ENCODE results near the gene RAPGEF2. TPM values are rescaled to one million over a fixed set of nuclear protein-coding genes. Genes with fewer than 3 reads are reported as not detected.

RAPGEF2 gene
- total and polyA plus RNA-seq, 7 experiments from 2014 or later = 0.72 to 35.2 (median 20.7) TPM

DNA sequence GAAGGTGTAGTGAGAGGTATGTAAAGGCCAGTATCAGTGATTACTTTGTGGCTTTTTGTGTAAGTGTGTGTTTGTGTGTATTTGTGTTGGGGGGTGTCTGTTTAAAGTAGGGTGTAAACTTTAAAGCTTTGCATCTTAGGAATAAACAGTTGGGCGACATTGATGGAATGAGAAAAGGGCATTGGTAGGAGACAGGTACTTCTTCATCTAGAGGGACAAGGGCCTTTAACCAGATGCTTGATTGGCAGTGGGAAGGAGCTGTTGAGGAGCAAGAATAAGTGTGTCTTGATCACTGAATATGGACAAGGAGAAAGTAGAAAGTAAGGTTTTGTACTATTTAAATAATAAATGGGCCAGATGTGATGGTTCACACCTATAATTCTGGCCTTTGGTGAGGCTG lies 48.8 kb downstream of the RAPGEF2 start:
- peaks cover 0 to 2% (median 0%) of the 10 kb centered on the region in 11 donors for H3K9me3 Mint-ChIP-seq
- no peaks in the 10 kb centered on the region for H3K27me3 Mint-ChIP-seq
- H3K9me3 ChIP-seq (ENCODE audit: control insufficient read depth in 2 of 3, low read length in 3 of 3) = no peaks in the 10 kb centered on the region
- H3K4me1 ChIP-seq (ENCODE audit: control insufficient read depth in 2 of 2, insufficient read depth in 2 of 2, low read length in 2 of 2) = no peaks in the 10 kb centered on the region
- ChIA-PET POLR2A (no interaction called here), CTCF (no interaction called here)
- DNase-seq (no peak), ATAC-seq (no peak)
- no peak overlapping the region for H3K4me3 Mint-ChIP-seq
- H3K36me3 Mint-ChIP-seq = no peaks in the 10 kb centered on the region
- H3K27ac ChIP-seq (ENCODE audit: low read depth, low read length) = no peak overlapping the region
- H3K36me3 ChIP-seq (ENCODE audit: control insufficient read depth in 2 of 3, insufficient read depth in 3 of 3, low read length in 3 of 3) = no peaks in the 10 kb centered on the region
- no peak overlapping the region for H3K27ac Mint-ChIP-seq
- H3K27me3 ChIP-seq (ENCODE audit: control insufficient read depth in 2 of 2, insufficient read depth in 2 of 2, low read length in 2 of 2) = no peaks in the 10 kb centered on the region
- H3K4me1 Mint-ChIP-seq = peaks cover 0 to 17% (median under 1%) of the 10 kb centered on the region in 7 donors
- H3K4me3 ChIP-seq (ENCODE audit: low read length) = no peak overlapping the region
- intact Hi-C loops (cut with micrococcal nuclease) = no loop called here

DNA sequence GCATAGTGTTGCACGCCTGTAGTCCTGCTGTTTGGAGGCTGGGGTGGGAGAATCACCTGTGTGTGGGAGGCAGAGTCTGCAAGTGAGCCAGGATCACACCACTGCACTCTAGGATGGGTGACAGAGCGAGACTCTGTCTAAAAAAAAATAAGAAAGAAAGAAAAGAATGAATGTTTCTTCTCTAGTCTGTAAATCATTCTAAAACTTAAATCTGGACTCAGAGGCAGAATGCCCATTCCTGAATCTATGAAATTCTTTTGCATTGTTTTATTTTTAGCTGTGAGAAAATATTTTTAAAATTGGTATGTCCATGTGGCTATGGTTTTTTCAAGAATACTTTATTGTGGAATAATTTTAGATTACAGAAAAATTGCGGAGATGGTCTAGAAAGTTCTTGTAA lies 49.3 kb downstream of the RAPGEF2 start:
- ChIA-PET POLR2A (no interaction called here), CTCF (no interaction called here)
- no peak overlapping the region for H3K27ac ChIP-seq (ENCODE audit: low read depth, low read length)
- intact Hi-C loops (cut with micrococcal nuclease) = no loop called here
- H3K4me1 ChIP-seq (ENCODE audit: control insufficient read depth in 2 of 2, insufficient read depth in 2 of 2, low read length in 2 of 2) = no peaks in the 10 kb centered on the region
- no peak overlapping the region for H3K4me3 ChIP-seq (ENCODE audit: low read length)
- H3K36me3 ChIP-seq (ENCODE audit: control insufficient read depth in 2 of 3, insufficient read depth in 3 of 3, low read length in 3 of 3) = no peaks in the 10 kb centered on the region
- Mint-ChIP-seq H3K36me3 (no peaks in the 10 kb centered on the region), H3K9me3 (peaks cover 0 to 2% (median 0%) of the 10 kb centered on the region in 11 donors), H3K27ac (no peak overlapping the region), H3K4me3 (no peak overlapping the region), H3K27me3 (no peaks in the 10 kb centered on the region), H3K4me1 (peaks cover 0 to 17% (median 3%) of the 10 kb centered on the region in 7 donors)
- DNase-seq (no peak), ATAC-seq (no peak)
- no peaks in the 10 kb centered on the region for H3K9me3 ChIP-seq (ENCODE audit: control insufficient read depth in 2 of 3, low read length in 3 of 3)
- H3K27me3 ChIP-seq (ENCODE audit: control insufficient read depth in 2 of 2, insufficient read depth in 2 of 2, low read length in 2 of 2) = no peaks in the 10 kb centered on the region

DNA sequence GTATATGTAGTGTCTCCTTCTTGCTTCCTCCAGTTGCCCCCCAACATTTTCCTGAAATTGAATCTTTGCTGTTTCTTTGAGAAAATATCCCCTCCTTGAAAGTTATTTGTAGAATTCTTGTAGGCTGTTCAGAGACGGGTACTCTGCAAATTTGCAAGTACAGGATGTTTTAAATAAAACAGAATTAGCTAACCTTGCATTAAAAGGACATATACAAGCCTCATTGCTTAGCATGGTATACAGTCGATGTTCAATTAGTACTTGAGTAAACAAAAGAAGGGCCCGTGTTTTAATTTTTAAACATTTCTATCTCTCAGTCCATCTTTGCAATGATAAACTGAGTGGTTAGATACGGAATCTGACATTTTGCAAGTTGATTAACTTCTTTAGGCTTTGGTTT lies 50.8 kb downstream of the RAPGEF2 start:
- H3K27me3 Mint-ChIP-seq = no peaks in the 10 kb centered on the region
- no peak overlapping the region for H3K4me3 Mint-ChIP-seq
- no peak overlapping the region for H3K27ac Mint-ChIP-seq
- CTCF ChIA-PET = no interaction called here
- H3K4me1 Mint-ChIP-seq = peaks cover 0 to 17% (median 5%) of the 10 kb centered on the region in 7 donors
- POLR2A ChIA-PET = no interaction called here
- Histone ChIP-seq H3K4me1 (ENCODE audit: control insufficient read depth in 2 of 2, insufficient read depth in 2 of 2, low read length in 2 of 2) (no peaks in the 10 kb centered on the region), H3K9me3 (ENCODE audit: control insufficient read depth in 2 of 3, low read length in 3 of 3) (no peaks in the 10 kb centered on the region), H3K4me3 (ENCODE audit: low read length) (no peak overlapping the region), H3K27ac (ENCODE audit: low read depth, low read length) (no peak overlapping the region), H3K27me3 (ENCODE audit: control insufficient read depth in 2 of 2, insufficient read depth in 2 of 2, low read length in 2 of 2) (no peaks in the 10 kb centered on the region), H3K36me3 (ENCODE audit: control insufficient read depth in 2 of 3, insufficient read depth in 3 of 3, low read length in 3 of 3) (no peaks in the 10 kb centered on the region)
- H3K36me3 Mint-ChIP-seq = no peaks in the 10 kb centered on the region
- intact Hi-C loops (cut with micrococcal nuclease) = no loop called here
- H3K9me3 Mint-ChIP-seq = peaks cover 0 to 2% (median 0%) of the 10 kb centered on the region in 11 donors
- no peak for DNase-seq
- ATAC-seq = no peak

DNA sequence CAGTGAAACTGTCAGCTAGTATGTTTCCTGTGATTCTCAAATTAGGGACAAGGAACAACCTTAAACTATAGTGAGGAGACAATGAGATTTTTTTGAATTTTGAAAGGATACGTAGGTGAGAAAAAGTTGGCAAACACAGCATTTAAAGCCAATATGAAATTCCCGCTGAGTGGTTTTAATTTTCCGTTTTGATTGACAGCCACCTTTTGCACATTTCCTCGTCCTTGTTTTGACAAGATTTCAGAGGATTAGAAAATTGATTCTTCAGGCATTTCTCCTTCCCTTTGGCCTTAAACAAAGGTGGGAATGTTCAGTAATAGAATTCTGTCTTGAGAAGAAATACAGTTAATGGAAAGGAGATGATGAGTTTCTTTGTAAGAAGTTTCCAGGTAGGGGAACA lies 52.2 kb downstream of the RAPGEF2 start:
- no peak overlapping the region for H3K27ac Mint-ChIP-seq
- H3K4me3 Mint-ChIP-seq = no peak overlapping the region
- no peaks in the 10 kb centered on the region for H3K27me3 ChIP-seq (ENCODE audit: control insufficient read depth in 2 of 2, insufficient read depth in 2 of 2, low read length in 2 of 2)
- no peak overlapping the region for H3K4me3 ChIP-seq (ENCODE audit: low read length)
- ATAC-seq (no peak), DNase-seq (no peak)
- H3K36me3 Mint-ChIP-seq = no peaks in the 10 kb centered on the region
- H3K4me1 Mint-ChIP-seq = peaks cover 0 to 21% (median 7%) of the 10 kb centered on the region in 7 donors
- H3K27me3 Mint-ChIP-seq = no peaks in the 10 kb centered on the region
- H3K27ac ChIP-seq (ENCODE audit: low read depth, low read length) = no peak overlapping the region
- no peaks in the 10 kb centered on the region for H3K9me3 ChIP-seq (ENCODE audit: control insufficient read depth in 2 of 3, low read length in 3 of 3)
- peaks cover 0 to 2% (median 0%) of the 10 kb centered on the region in 11 donors for H3K9me3 Mint-ChIP-seq
- ChIA-PET CTCF (no interaction called here), POLR2A (no interaction called here)
- intact Hi-C loops (cut with micrococcal nuclease) = no loop called here
- H3K4me1 ChIP-seq (ENCODE audit: control insufficient read depth in 2 of 2, insufficient read depth in 2 of 2, low read length in 2 of 2) = no peaks in the 10 kb centered on the region
- no peaks in the 10 kb centered on the region for H3K36me3 ChIP-seq (ENCODE audit: control insufficient read depth in 2 of 3, insufficient read depth in 3 of 3, low read length in 3 of 3)

DNA sequence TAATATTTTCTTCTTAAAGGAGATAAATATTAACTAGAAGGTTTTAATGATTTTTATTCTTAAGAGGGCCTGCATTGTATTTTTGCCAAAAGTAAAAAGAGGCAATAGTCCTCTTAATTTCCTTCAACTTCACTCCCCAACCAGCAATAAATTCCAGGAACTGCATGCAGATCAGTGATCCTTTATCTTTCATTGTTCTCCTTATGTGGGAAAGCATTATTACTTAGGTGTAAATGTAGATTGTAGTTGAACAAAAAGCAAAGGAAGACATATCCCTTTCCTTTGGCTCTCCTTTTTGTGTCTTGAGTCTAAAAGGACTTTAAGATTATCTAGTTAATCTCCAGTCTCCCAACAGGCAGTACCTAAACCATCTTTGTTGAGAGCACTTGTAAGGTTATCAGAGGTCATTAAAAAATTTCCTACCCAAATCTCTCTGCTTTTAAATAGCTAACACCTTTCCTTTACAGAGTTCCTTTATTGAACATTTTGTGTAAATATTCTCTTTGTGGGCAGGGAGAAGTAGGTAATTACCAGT lies 55.3 kb downstream of the RAPGEF2 start:
- CTCF ChIA-PET = no interaction called here
- POLR2A ChIA-PET = no interaction called here
- ATAC-seq = no peak

DNA sequence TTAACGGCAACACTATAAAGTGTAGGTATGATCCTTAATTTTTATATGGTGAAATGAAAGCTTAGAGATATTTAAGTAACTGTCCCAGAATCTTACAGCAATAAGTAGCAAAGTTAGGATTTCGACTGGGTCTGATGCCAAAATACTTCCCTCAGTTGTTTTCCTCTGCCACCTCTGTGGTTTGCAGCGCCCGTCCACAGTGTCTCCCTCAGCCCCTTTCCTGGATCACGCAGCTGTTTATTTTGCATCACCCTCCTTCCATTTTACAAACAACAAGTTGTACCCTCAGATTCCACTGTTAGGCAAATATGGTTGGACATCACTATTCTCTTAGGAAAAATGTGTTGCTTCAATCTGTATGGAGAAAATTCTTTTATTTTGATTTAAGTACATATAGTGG lies 56.1 kb downstream of the RAPGEF2 start:
- Mint-ChIP-seq H3K27me3 (no peaks in the 10 kb centered on the region), H3K4me3 (no peak overlapping the region)
- no peaks in the 10 kb centered on the region for H3K9me3 ChIP-seq (ENCODE audit: control insufficient read depth in 2 of 3, low read length in 3 of 3)

More for the DNA sequence above, 55.3 kb downstream of the RAPGEF2 start:
- no peaks in the 10 kb centered on the region for H3K27me3 ChIP-seq (ENCODE audit: control insufficient read depth in 2 of 2, insufficient read depth in 2 of 2, low read length in 2 of 2)
- Mint-ChIP-seq H3K27ac (no peak overlapping the region), H3K27me3 (no peaks in the 10 kb centered on the region), H3K4me1 (peaks cover 0 to 16% (median 4%) of the 10 kb centered on the region in 7 donors), H3K9me3 (no peaks in the 10 kb centered on the region), H3K36me3 (no peaks in the 10 kb centered on the region), H3K4me3 (no peak overlapping the region)
- DNase-seq = no peak
- no peaks in the 10 kb centered on the region for H3K36me3 ChIP-seq (ENCODE audit: control insufficient read depth in 2 of 3, insufficient read depth in 3 of 3, low read length in 3 of 3)
- H3K4me1 ChIP-seq (ENCODE audit: control insufficient read depth in 2 of 2, insufficient read depth in 2 of 2, low read length in 2 of 2) = no peaks in the 10 kb centered on the region
- no peak overlapping the region for H3K27ac ChIP-seq (ENCODE audit: low read depth, low read length)
- H3K4me3 ChIP-seq (ENCODE audit: low read length) = no peak overlapping the region
- H3K9me3 ChIP-seq (ENCODE audit: control insufficient read depth in 2 of 3, low read length in 3 of 3) = no peaks in the 10 kb centered on the region
- intact Hi-C loops (cut with micrococcal nuclease) = no loop called here

DNA sequence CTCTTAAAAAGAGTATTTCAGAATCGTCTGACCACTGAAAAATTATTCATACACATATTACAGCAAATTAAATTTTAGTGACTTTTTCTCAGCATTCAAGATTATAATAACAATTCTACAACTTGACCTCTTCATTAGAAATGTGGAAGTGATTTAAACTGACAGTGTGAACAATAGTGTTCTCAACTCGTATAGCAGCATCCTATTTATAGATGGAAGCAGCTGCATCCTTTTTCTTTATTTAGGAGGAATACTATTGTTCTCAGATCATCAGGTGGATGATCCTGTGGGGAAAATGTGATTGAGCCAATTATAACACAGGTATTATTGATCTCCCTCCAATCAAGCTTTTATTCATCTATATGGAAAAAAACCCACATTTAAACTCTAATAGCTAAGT lies 56.7 kb downstream of the RAPGEF2 start:
- H3K27ac Mint-ChIP-seq = no peak overlapping the region
- no peaks in the 10 kb centered on the region for H3K9me3 ChIP-seq (ENCODE audit: control insufficient read depth in 2 of 3, low read length in 3 of 3)
- POLR2A ChIA-PET = no interaction called here
- H3K36me3 ChIP-seq (ENCODE audit: control insufficient read depth in 2 of 3, insufficient read depth in 3 of 3, low read length in 3 of 3) = no peaks in the 10 kb centered on the region
- H3K9me3 Mint-ChIP-seq = no peaks in the 10 kb centered on the region
- no peaks in the 10 kb centered on the region for H3K36me3 Mint-ChIP-seq
- no peak overlapping the region for H3K27ac ChIP-seq (ENCODE audit: low read depth, low read length)
- H3K4me3 Mint-ChIP-seq = no peak overlapping the region
- H3K4me1 ChIP-seq (ENCODE audit: control insufficient read depth in 2 of 2, insufficient read depth in 2 of 2, low read length in 2 of 2) = no peaks in the 10 kb centered on the region
- H3K27me3 ChIP-seq (ENCODE audit: control insufficient read depth in 2 of 2, insufficient read depth in 2 of 2, low read length in 2 of 2) = no peaks in the 10 kb centered on the region
- intact Hi-C loops (cut with micrococcal nuclease) = no loop called here
- DNase-seq (no peak), ATAC-seq (no peak)
- CTCF ChIA-PET = no interaction called here
- H3K27me3 Mint-ChIP-seq = no peaks in the 10 kb centered on the region
- peaks cover 0 to 14% (median 4%) of the 10 kb centered on the region in 7 donors for H3K4me1 Mint-ChIP-seq
- no peak overlapping the region for H3K4me3 ChIP-seq (ENCODE audit: low read length)

More for the DNA sequence above, 56.1 kb downstream of the RAPGEF2 start:
- intact Hi-C loops (cut with micrococcal nuclease) = no loop called here
- H3K36me3 Mint-ChIP-seq = no peaks in the 10 kb centered on the region
- H3K36me3 ChIP-seq (ENCODE audit: control insufficient read depth in 2 of 3, insufficient read depth in 3 of 3, low read length in 3 of 3) = no peaks in the 10 kb centered on the region
- DNase-seq (no peak), ATAC-seq (no peak)
- H3K27ac ChIP-seq (ENCODE audit: low read depth, low read length) = no peak overlapping the region
- H3K27ac Mint-ChIP-seq = no peak overlapping the region
- POLR2A ChIA-PET = no interaction called here
- CTCF ChIA-PET = interaction anchor here (0.6 kb wide), 1 partner anchor 17 kb away, joined by 4 read pairs; no protein-coding TSS in a partner anchor
- H3K27me3 ChIP-seq (ENCODE audit: control insufficient read depth in 2 of 2, insufficient read depth in 2 of 2, low read length in 2 of 2) = no peaks in the 10 kb centered on the region
- no peaks in the 10 kb centered on the region for H3K4me1 ChIP-seq (ENCODE audit: control insufficient read depth in 2 of 2, insufficient read depth in 2 of 2, low read length in 2 of 2)
- peaks cover 0 to 16% (median 4%) of the 10 kb centered on the region in 7 donors for H3K4me1 Mint-ChIP-seq
- H3K4me3 ChIP-seq (ENCODE audit: low read length) = no peak overlapping the region
- H3K9me3 Mint-ChIP-seq = no peaks in the 10 kb centered on the region
